HepG2 (cell line): ENCODE results near the gene TKFC. TPM values are rescaled to one million over a fixed set of nuclear protein-coding genes. Genes with fewer than 3 reads are reported as not detected.
A peak's percentile ranks its signal among the peaks of the same experiment; 100 is the strongest.

Experiments used
- ATAC-seq: fragments of 200-7000 bp; cut with Tn5 transposase; 3 replicates; pipeline ENCODE4 v1.9.1; 2020; ENCODE audit warnings: mild to moderate bottlenecking, moderate library complexity
- BruUV-seq: library from RNA; stranded (reverse); fragments of 400-500 nt; replicated peaks from 2 replicates; lab custom pipeline; 2021; lab: Mats Ljungman, UMichigan
- CTCF ChIA-PET: fragments of 300-600 bp; formaldehyde crosslinking; extraction: SDS; loops from one replicate; lab custom pipeline; 2021; ENCODE audit warnings: low total read pairs, inconsistent platforms, low intra/inter-chr PET ratio; lab: Yijun Ruan, JAX
- POLR2A ChIA-PET: fragments of 350-600 bp; sonication (Branson Sonifier 250); formaldehyde crosslinking; loops from one replicate; lab custom pipeline; 2020; ENCODE audit warnings: antibody characterized with exemption, inconsistent platforms; lab: Yijun Ruan, JAX
- DNase-seq: peaks from one replicate; pipeline ENCODE4 v3.0.0-alpha.2; 2015; ENCODE audit warnings: low spot score
- FAIRE-seq: peaks from 3 replicates; lab custom pipeline; 2011; peaks lifted over from hg19 to GRCh38; lab: Jason Lieb, UNC
- H2AFZ ChIP-seq: one replicate; pipeline ENCODE4 v1.6.1; 2011; ENCODE audit warnings: low read length, inconsistent platforms
- H3K27ac ChIP-seq: fragments of 300-600 bp; 3 replicates; pipeline ENCODE4 v1.8.0; 2011; ENCODE audit warnings: mixed run types, mild to moderate bottlenecking, mixed read lengths, low read length, inconsistent platforms; ENCODE audit not compliant: insufficient read depth; ENCODE audit errors: extremely low read length
- H3K27me3 ChIP-seq, 2 experiments: fragments of 200-600 bp in 1 of 2; 2 replicates in 1 of 2; 3 replicates in 1 of 2; pipeline versions ENCODE4 v1.6.0 to v1.8.0; 2011; ENCODE audit warnings: low read length in 2 of 2, mild to moderate bottlenecking in 2 of 2, moderate library complexity in 2 of 2, inconsistent platforms in 1 of 2; ENCODE audit not compliant: insufficient read depth in 2 of 2, control insufficient read depth in 1 of 2
- H3K36me3 ChIP-seq, 2 experiments: fragments of 200-600 bp in 1 of 2; replicated peaks in 1 of 2; 2 replicates in 1 of 2; 3 replicates in 1 of 2; pipeline versions ENCODE4 v1.5.1 to v1.8.0; 2011; ENCODE audit warnings: low read length in 2 of 2, inconsistent platforms in 1 of 2; ENCODE audit not compliant: insufficient read depth in 2 of 2, control insufficient read depth in 1 of 2
- H3K4me1 ChIP-seq: 2 replicates; pipeline ENCODE4 v1.5.1; 2012; ENCODE audit warnings: low read length, inconsistent platforms; ENCODE audit not compliant: insufficient read depth
- H3K4me2 ChIP-seq: 2 replicates; pipeline ENCODE4 v1.6.0; 2011; ENCODE audit warnings: low read depth, low read length, inconsistent platforms
- H3K4me3 ChIP-seq, 3 experiments: fragments of 200-600 bp in 1 of 3; sonication (generic), shearing (Covaris generic) in 1 of 3; replicated peaks in 1 of 3; 2 replicates each; pipeline ENCODE4 v1.5.1; 2011 to 2016; ENCODE audit warnings: low read length in 3 of 3, inconsistent platforms in 2 of 3, low read depth in 2 of 3, mild to moderate bottlenecking in 2 of 3, control low read depth in 1 of 3, mixed read lengths in 1 of 3; ENCODE audit not compliant: insufficient read depth in 1 of 3
- H3K79me2 ChIP-seq: one replicate; pipeline ENCODE4 v1.6.1; 2011; ENCODE audit warnings: low read length, inconsistent platforms; ENCODE audit not compliant: insufficient read depth
- H3K9ac ChIP-seq: 2 replicates; pipeline ENCODE4 v1.6.0; 2011; ENCODE audit warnings: mild to moderate bottlenecking, low read depth, low read length, inconsistent platforms; ENCODE audit not compliant: insufficient read depth
- H3K9me3 ChIP-seq: 2 replicates; pipeline ENCODE4 v1.5.1; 2012; ENCODE audit warnings: mild to moderate bottlenecking, low read length
- H4K20me1 ChIP-seq: 2 replicates; pipeline ENCODE4 v1.6.0; 2011; ENCODE audit warnings: inconsistent platforms, mild to moderate bottlenecking, low read length, moderate library complexity; ENCODE audit not compliant: insufficient read depth
- AGO2 ChIP-seq: fragments of 200-400 bp; formaldehyde crosslinking; optimal IDR thresholded peaks from 2 replicates; pipeline ENCODE3; 2017; ENCODE audit warnings: mild to moderate bottlenecking, low read depth, low read length, moderate library complexity
- CHD2 ChIP-seq: IDR thresholded peaks from 2 replicates; pipeline ENCODE4 v1.6.1; 2011; ENCODE audit warnings: low read depth, low read length, improper control_type of control experiment
- ELF1 ChIP-seq: sonication (generic); formaldehyde crosslinking; IDR thresholded peaks from 2 replicates; pipeline ENCODE4 v1.4.0; 2020; ENCODE audit warnings: missing genetic modification reagents
- HOMEZ ChIP-seq: IDR thresholded peaks from 2 replicates; pipeline ENCODE4 v1.6.1; 2016; ENCODE audit warnings: low read depth
- JUNB ChIP-seq: sonication (generic); formaldehyde crosslinking; IDR thresholded peaks from 2 replicates; pipeline ENCODE4 v1.8.0; 2022; ENCODE audit warnings: missing genetic modification reagents, mild to moderate bottlenecking, borderline replicate concordance
- POLR2A ChIP-seq, 2 experiments: IDR thresholded peaks; 2 replicates each; pipeline ENCODE4 v1.6.1; 2011; ENCODE audit warnings: low read depth in 2 of 2, low read length in 2 of 2, mild to moderate bottlenecking in 1 of 2, moderate library complexity in 1 of 2; ENCODE audit not compliant: insufficient read depth in 1 of 2
- PPARG ChIP-seq: conservative IDR thresholded peaks from 2 replicates; pipeline ENCODE4 v1.6.1; 2016; ENCODE audit warnings: missing biosample characterization, missing genetic modification reagents
- RBFOX2 ChIP-seq: fragments of 200-400 bp; formaldehyde crosslinking; IDR thresholded peaks from 2 replicates; pipeline ENCODE4 v1.6.1; 2017; ENCODE audit warnings: low read depth, mild to moderate bottlenecking, low read length
- SIN3B ChIP-seq: fragments of 150-350 bp; IDR thresholded peaks from 2 replicates; pipeline ENCODE4 v1.6.1; 2014; ENCODE audit warnings: low read length
- ZBTB8A ChIP-seq: sonication (generic); formaldehyde crosslinking; IDR thresholded peaks from 2 replicates; pipeline ENCODE4 v1.4.0; 2020; ENCODE audit warnings: mild to moderate bottlenecking, low read depth, missing genetic modification reagents, borderline replicate concordance
- ZKSCAN1 ChIP-seq: fragments of 150-350 bp; IDR thresholded peaks from 2 replicates; pipeline ENCODE4 v1.6.1; 2014; ENCODE audit warnings: low read length
- ZNF326 ChIP-seq: sonication (generic); formaldehyde crosslinking; IDR thresholded peaks from 2 replicates; pipeline ENCODE4 v1.4.0; 2020; ENCODE audit warnings: missing genetic modification reagents, borderline replicate concordance
- WGBS: methylation state at CpG from one replicate; pipeline ENCODE4 v1.1.6; 2017; ENCODE audit warnings: low lambda C conversion rate; 5-methylcytosine and 5-hydroxymethylcytosine counted together
- in situ Hi-C: cut with HindIII; loops from 2 replicates; pipeline ENCODE4 v1.10.0; 2017; ENCODE audit warnings: low pct_unique_long_range_greater_than_20kb; ENCODE audit not compliant: extremely low pct_ligation_motif_present
- intact Hi-C: fragments of 100-400 bp; cut with micrococcal nuclease; formaldehyde crosslinking; loops from one replicate; pipeline ENCODE4 v1.10.0; 2022; ENCODE audit not compliant: unreplicated experiment
- polyA plus RNA-seq, 8 experiments: library from polyadenylated mRNA; depleted of rRNA in 3 of 8; stranded (reverse) in 7 of 8; unstranded in 1 of 8; fragments of >200 nt; fragmentation: Illumina TruSeq in 4 of 8; extraction: Trizol in 4 of 8; gene quantifications; 2 replicates each; pipeline versions ENCODE4 v1.2.1 to v1.2.3, GENCODE V29; 2011 to 2016; ENCODE audit warnings: low read depth in 4 of 8, missing spikeins in 1 of 8, mixed read lengths in 1 of 8; ENCODE audit not compliant: insufficient read depth in 1 of 8
- total RNA-seq, 5 experiments: library from RNA; depleted of rRNA; stranded (reverse); fragments of >200 nt; fragmentation: Illumina TruSeq; extraction: Trizol; gene quantifications; 2 replicates each; pipeline ENCODE4 v1.2.3, GENCODE V29; 2016; ENCODE audit warnings: low read depth in 1 of 5

TKFC gene
- total and polyA plus RNA-seq, 2 of the 13 experiments (the other 11 are each of a cell fraction or from before 2014, with no cell fraction given) = 147 to 197 TPM

DNA sequence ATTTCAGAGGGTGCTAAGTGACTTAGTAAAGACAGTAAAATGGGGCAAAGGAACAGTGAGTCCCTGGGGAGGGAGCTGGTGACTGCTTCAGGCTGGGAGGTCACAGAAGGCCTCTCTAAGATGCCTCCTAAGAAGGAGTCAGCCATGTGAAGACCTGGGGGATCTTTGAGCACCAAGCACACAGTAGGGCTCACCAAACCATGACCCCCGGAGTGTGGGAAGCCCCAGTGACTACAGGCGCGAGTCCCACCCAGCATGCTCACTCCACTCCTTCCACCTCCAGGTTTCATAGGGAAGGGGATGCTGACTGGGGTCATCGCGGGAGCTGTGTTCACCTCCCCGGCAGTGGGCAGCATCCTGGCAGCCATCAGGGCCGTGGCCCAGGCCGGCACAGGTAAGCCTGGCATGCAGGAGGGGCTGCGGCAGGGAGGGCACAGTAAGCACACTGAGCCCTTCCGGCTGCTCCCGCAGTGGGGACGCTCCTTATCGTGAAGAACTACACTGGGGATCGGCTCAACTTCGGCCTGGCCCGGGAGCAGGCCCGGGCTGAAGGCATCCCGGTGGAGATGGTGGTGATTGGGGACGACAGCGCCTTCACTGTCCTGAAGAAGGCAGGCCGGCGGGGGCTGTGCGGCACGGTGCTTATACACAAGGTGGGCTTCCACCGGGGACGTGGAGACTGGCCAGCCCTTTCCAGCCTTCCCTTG is 5.9 kb downstream of the TKFC start:
- POLR2A ChIA-PET = interaction anchor here (1.0 to 1.2 kb wide), 2 partner anchors 24 to 47 kb away, joined by 3 read pairs; partner anchors contain the start of gene TMEM138
- FAIRE-seq (no peak), ATAC-seq (no peak), DNase-seq (no peak)
- Histone ChIP-seq H3K4me1 (peaks cover 29% of the 10 kb centered on the region), H3K36me3 (peaks cover 38 to 59% of the 10 kb centered on the region in 2 experiments), H3K27ac (no peak overlapping the region), H3K9me3 (no peaks in the 10 kb centered on the region)
- intact Hi-C loops = loop anchor here (10.0 kb wide), 1 partner anchor 84 kb away; no protein-coding TSS in a partner anchor
- no TSS peak for BruUV-seq
- TF ChIP-seq JUNB = no peak
- no peak for TF ChIP-seq CHD2
- peak; percentile 63 for TF ChIP-seq ZKSCAN1
- peak; percentile 69 for TF ChIP-seq RBFOX2
- 0 out of 4 replicates have a peak, but pooled peaks of 1 of the 2 experiments have one; percentile 15 for TF ChIP-seq POLR2A (IDR thresholded peaks at IDR 0.05; ENCODE audit: insufficient read depth in 1 of 2, low read depth in 2 of 2, low read length in 2 of 2)
- TF ChIP-seq AGO2 = peak; percentile 61
- TF ChIP-seq, all 625 proteins: peak for 4
- Histone ChIP-seq H3K79me2 (peaks cover 40% of the 10 kb centered on the region), H2AFZ (no peak overlapping the region), H3K9ac (no peak overlapping the region), H3K4me2 (no peak overlapping the region), H3K27me3 (no peaks in the 10 kb centered on the region), H3K4me3 (no peak overlapping the region), H4K20me1 (0 out of 2 replicates have a peak, but pooled peaks cover 4% of the 10 kb centered on the region)
- WGBS = over 99% methylated on average over 24 of the region's 26 CpGs
- in situ Hi-C loops = loop anchor here (5.0 kb wide), 1 partner anchor 48 kb away; no protein-coding TSS in a partner anchor
- CTCF ChIA-PET = no interaction called here

GRCh38 chr11:61339490-61339878 is 6.5 kb downstream of the TKFC start:
- in situ Hi-C loops (loop anchor here (5.0 kb wide), 1 partner anchor 48 kb away; no protein-coding TSS in a partner anchor), intact Hi-C loops (loop anchor here (10.0 kb wide), 1 partner anchor 85 kb away; no protein-coding TSS in a partner anchor)
- H3K9me3 ChIP-seq = no peaks in the 10 kb centered on the region
- ChIA-PET POLR2A (no interaction called here), CTCF (no interaction called here)
- H3K79me2 ChIP-seq = peaks cover 35% of the 10 kb centered on the region
- TF ChIP-seq SIN3B (no peak), ZNF326 (CRISPR knock-in tag) (no peak), HOMEZ (no peak), PPARG (no peak), ZBTB8A (CRISPR knock-in tag) (no peak), ELF1 (CRISPR knock-in tag) (no peak)
- DNase-seq (no peak), ATAC-seq (no peak), FAIRE-seq (no peak)
- H3K9ac ChIP-seq = no peak overlapping the region
- H4K20me1 ChIP-seq = 0 out of 2 replicates have a peak, but pooled peaks cover 4% of the 10 kb centered on the region
- no peak overlapping the region for H2AFZ ChIP-seq
- peaks cover 25% of the 10 kb centered on the region for H3K4me1 ChIP-seq
- no peak overlapping the region for H3K27ac ChIP-seq
- no peak overlapping the region for H3K4me2 ChIP-seq
- no peaks in the 10 kb centered on the region for H3K27me3 ChIP-seq
- 94% methylated on average over 4 of the region's 4 CpGs for WGBS
- H3K4me3 ChIP-seq = no peak overlapping the region
- BruUV-seq = no TSS peak
- peaks cover 39 to 64% of the 10 kb centered on the region in 2 experiments for H3K36me3 ChIP-seq
